Astrocyte (in vitro differentiated cells and primary cell): ENCODE data around the gene CENPU.

ENCODE experiments used
- EZH2 ChIP-seq: IDR thresholded peaks from 2 replicates; pipeline ENCODE4 v1.6.1; 2012; ENCODE audit warnings: mild to moderate bottlenecking, low read length, inconsistent platforms; ENCODE audit not compliant: insufficient read depth
- TF ChIP-seq, protein P1 (sequence below): IDR thresholded peaks from 2 replicates; pipeline ENCODE4 v1.5.1; 2011; ENCODE audit warnings: low read depth, mild to moderate bottlenecking, inconsistent platforms, low read length, moderate library complexity; ENCODE audit not compliant: insufficient read depth

DNA sequence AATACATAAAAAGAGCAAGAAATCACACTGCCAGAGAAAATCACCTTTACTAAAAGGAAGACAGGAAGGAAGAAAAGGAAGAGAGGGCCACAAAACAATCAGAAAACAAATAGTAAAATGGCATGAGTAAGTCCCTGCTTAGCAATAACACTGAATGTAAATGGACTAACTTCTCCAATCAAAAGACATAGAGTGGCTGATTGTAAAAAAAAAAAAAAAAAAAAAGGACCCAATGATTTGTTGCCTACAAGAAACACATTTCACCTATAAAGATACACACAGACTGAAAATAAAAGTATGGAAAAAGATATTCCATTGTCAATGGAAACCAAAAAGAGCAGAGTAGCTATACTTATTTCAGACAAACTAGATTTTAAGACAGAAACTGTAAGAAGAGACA lies 12.6 kb downstream of the CENPU start:
- no peak for TF ChIP-seq EZH2
- TF ChIP-seq, protein P1, sequence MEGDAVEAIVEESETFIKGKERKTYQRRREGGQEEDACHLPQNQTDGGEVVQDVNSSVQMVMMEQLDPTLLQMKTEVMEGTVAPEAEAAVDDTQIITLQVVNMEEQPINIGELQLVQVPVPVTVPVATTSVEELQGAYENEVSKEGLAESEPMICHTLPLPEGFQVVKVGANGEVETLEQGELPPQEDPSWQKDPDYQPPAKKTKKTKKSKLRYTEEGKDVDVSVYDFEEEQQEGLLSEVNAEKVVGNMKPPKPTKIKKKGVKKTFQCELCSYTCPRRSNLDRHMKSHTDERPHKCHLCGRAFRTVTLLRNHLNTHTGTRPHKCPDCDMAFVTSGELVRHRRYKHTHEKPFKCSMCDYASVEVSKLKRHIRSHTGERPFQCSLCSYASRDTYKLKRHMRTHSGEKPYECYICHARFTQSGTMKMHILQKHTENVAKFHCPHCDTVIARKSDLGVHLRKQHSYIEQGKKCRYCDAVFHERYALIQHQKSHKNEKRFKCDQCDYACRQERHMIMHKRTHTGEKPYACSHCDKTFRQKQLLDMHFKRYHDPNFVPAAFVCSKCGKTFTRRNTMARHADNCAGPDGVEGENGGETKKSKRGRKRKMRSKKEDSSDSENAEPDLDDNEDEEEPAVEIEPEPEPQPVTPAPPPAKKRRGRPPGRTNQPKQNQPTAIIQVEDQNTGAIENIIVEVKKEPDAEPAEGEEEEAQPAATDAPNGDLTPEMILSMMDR: no peak
